Activated naive CD8-positive, alpha-beta T cell (primary cell): ENCODE measurements around the gene PPP1R12B.
"Not testable (repeated sequence)": the region's sequence is repeated elsewhere in the genome, so short reads cannot be mapped to it uniquely, and the experiment has no call there.

Experiments
- H3K27ac Mint-ChIP-seq: one replicate; pipeline ENCODE4 v1.8.0; 2021; ENCODE audit warnings: mixed read lengths
- H3K27me3 Mint-ChIP-seq: one replicate; pipeline ENCODE4 v1.8.0; 2021; ENCODE audit warnings: mixed read lengths
- H3K36me3 Mint-ChIP-seq: one replicate; pipeline ENCODE4 v1.8.0; 2021; ENCODE audit warnings: mixed read lengths
- H3K4me1 Mint-ChIP-seq: one replicate; pipeline ENCODE4 v1.8.0; 2021; ENCODE audit warnings: low read depth, mixed read lengths
- H3K4me3 Mint-ChIP-seq: one replicate; pipeline ENCODE4 v1.8.0; 2021; ENCODE audit warnings: mild to moderate bottlenecking, mixed read lengths
- H3K9me3 Mint-ChIP-seq: one replicate; pipeline ENCODE4 v1.8.0; 2021; ENCODE audit warnings: low read depth, mixed read lengths

Gene PPP1R12B

DNA sequence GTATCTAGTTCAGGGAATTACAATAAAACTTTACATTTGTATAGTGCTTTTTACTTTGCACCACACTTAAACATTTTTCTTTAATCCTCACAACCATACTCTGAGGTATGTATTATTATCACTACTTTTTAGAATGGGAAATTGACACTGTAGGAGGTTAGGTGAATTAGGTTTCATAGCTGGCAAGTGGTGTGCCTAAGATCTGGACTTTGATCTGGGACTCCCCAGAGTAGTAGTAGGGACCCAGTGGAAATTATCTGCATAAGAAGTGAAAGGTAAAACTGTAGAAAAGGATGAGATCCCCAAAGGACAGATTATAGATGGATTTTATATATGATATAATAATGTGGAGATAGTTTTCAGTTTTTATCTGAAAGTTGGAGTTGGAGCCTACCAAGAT is 85.6 kb downstream of the PPP1R12B start:
- H3K4me1 Mint-ChIP-seq = no peaks in the 10 kb centered on the region
- no peaks in the 10 kb centered on the region for H3K27me3 Mint-ChIP-seq
- H3K36me3 Mint-ChIP-seq = peaks cover 5% of the 10 kb centered on the region
- no peak overlapping the region for H3K4me3 Mint-ChIP-seq
- no peak overlapping the region for H3K27ac Mint-ChIP-seq
- H3K9me3 Mint-ChIP-seq = no peaks in the 10 kb centered on the region

DNA sequence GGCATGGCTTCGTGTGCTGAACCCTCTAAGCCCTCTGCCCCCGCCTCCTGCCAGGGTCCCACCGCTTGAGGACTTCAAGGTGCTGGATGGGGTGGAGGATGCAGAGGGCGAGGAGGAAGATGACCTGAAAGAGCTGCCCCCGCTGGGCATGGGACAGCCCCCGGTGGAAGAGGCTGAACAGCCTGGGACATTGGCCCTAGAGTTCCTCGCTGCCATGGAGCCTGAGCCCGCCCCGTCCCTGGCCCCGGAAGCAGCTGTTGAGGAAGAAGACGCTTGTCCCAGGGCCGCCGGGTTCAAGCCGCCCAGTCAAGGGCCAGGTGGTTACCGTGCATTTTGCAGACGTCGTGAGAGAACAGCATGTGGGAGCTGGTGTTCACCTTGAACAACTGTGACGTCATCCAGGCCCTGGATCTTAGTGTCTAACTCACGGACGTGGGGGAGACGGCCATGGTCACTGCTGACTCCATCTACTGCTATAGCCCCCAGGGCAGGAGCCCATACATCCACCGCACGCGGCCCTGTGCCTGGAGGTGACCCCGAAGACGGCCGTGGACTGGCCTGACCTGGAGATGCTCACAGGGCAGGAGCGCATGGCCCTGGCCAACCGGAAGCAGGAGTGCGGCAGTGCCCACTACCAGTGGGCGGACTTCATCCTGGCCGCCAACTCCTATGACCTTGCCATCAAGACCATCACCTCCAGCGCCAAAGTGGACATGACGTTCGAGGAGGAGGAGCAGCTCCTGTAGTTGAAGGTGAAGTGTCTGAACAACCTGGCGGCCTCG is 90.1 kb downstream of the PPP1R12B start:
- H3K36me3 Mint-ChIP-seq = peaks cover 10% of the 10 kb centered on the region

DNA sequence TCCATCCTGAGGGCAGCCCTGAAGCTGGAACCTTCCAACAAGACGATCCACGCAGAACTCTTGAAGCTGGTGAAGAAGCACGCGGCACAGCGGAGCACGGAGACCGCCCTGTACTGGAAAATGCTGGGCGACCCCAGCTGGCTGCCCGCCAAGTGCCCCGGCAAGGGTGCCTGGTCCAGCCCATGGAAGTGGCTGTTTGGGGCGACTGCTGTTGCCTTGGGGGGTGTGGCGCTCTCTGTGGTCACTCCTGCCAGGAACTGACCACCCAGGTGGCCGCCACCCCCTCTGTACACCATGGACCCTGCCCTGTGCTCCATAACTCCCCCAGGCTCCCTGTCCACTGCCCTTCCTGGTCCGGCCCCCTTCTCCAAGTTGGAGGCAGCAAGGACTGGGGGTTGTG is 90.8 kb downstream of the PPP1R12B start:
- H3K27me3 Mint-ChIP-seq = no peaks in the 10 kb centered on the region
- peaks cover 9% of the 10 kb centered on the region for H3K36me3 Mint-ChIP-seq
- H3K4me1 Mint-ChIP-seq = no peaks in the 10 kb centered on the region
- H3K27ac Mint-ChIP-seq = no peak overlapping the region
- H3K4me3 Mint-ChIP-seq = no peak overlapping the region
- no peaks in the 10 kb centered on the region for H3K9me3 Mint-ChIP-seq

More for the DNA sequence above, 90.1 kb downstream of the PPP1R12B start:
- H3K27me3 Mint-ChIP-seq = no peaks in the 10 kb centered on the region
- H3K4me1 Mint-ChIP-seq = no peaks in the 10 kb centered on the region
- H3K9me3 Mint-ChIP-seq = no peaks in the 10 kb centered on the region
- no peak overlapping the region for H3K27ac Mint-ChIP-seq
- H3K4me3 Mint-ChIP-seq = no peak overlapping the region

DNA sequence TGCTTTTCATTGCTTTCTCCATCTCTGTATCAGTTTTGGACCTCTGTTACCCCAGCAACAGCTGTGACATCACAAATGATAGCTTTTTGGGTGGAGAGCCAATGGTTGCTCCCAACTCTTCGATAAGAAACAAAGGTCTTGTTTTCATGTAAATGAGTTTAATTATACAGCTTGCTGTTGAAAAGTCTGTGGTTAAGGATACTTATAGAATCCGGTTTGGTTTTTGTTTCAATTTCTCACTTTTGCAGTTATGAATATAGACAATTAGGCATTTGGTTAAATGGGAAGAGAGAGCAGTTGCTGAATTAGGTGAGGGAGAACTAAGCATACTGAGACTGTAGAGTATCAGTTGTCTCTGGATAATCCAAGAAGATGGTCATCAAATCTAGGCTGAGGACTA is 99.6 kb downstream of the PPP1R12B start:
- not testable (repeated sequence) for H3K9me3 Mint-ChIP-seq, H3K4me3 Mint-ChIP-seq, H3K27me3 Mint-ChIP-seq, H3K4me1 Mint-ChIP-seq, H3K27ac Mint-ChIP-seq
- H3K36me3 Mint-ChIP-seq = peaks cover 22% of the 10 kb centered on the region

DNA sequence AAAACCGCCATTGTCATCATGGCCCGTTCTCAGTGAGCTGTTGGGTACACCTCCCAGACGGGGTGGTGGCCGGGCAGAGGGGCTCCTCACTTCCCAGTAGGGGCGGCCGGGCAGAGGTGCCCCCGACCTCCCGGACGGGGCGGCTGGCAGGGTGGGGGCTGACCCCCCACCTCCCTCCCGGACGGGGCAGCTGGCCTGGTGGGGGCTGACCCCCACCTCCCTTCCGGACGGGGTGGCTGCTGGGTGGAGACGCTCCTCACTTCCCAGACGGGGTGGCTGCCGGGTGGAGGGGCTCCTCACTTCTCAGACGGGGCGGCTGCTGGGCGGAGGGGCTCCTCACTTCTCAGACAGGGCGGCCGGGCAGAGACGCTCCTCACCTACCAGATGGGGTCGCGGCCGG is 103.1 kb downstream of the PPP1R12B start:
- not testable (repeated sequence) for H3K9me3 Mint-ChIP-seq, H3K4me1 Mint-ChIP-seq, H3K27me3 Mint-ChIP-seq, H3K4me3 Mint-ChIP-seq, H3K27ac Mint-ChIP-seq
- peaks cover 29% of the 10 kb centered on the region for H3K36me3 Mint-ChIP-seq

DNA sequence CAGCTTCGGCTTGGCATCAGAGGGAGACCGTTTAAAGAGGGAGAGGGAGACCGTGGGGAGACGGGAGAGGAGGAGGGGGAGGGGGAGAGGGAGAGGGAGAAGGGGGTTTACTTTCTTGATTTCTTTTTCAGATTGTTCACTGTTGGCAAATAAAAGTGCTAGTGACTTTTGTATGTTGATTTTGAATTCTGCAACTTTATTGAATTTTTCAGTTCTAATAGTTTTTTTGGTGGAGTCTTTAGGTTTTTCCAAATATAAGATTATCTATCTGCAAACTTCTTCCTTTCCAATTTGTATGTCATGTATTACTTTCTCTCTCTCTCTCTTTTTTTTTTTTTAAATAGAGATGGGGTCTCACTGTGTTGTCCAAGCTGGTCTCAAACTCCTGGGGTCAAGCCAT is 104.0 kb downstream of the PPP1R12B start:
- no peaks in the 10 kb centered on the region for H3K9me3 Mint-ChIP-seq
- H3K36me3 Mint-ChIP-seq = peaks cover 29% of the 10 kb centered on the region
- no peaks in the 10 kb centered on the region for H3K4me1 Mint-ChIP-seq
- no peaks in the 10 kb centered on the region for H3K27me3 Mint-ChIP-seq
- no peak overlapping the region for H3K4me3 Mint-ChIP-seq
- H3K27ac Mint-ChIP-seq = no peak overlapping the region

DNA sequence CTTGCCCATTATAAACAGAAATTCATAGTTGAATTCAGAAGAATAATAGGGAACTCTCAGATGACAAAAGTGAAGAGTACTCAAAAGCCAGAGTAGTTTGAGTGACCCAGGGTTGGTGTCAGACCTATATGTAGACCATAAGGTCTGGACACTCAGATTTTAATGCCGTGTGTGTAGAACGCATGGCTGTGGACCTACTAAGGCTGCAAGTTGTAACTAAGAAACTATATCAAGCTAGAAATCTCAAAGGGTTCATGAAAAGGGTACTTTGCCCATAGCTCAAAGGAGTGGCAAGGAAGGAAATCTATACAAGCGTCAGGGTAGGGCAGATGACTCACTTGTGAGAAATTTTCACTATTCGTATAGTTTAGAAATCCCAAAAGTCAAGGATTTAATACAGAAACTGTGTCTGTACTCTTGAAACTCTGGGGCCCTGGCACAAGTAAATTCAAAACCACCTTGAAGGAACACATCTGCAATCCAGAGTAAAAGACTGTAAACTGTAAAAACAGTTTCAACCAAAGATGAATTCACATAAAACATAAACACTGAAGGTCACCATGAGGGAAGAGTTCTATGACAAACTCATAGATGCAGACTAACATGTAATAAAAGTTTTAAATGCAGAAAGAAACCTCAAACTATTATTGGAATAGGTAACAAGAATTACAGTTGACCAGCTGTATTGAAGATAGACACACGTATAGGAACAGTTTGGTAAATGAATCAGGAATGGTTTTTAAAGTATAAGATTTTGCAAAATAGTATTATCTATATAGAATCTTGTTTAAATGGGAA is 108.1 kb downstream of the PPP1R12B start:
- not testable (repeated sequence) for H3K9me3 Mint-ChIP-seq, H3K27me3 Mint-ChIP-seq, H3K4me3 Mint-ChIP-seq, H3K27ac Mint-ChIP-seq, H3K4me1 Mint-ChIP-seq
- peaks cover 17% of the 10 kb centered on the region for H3K36me3 Mint-ChIP-seq

DNA sequence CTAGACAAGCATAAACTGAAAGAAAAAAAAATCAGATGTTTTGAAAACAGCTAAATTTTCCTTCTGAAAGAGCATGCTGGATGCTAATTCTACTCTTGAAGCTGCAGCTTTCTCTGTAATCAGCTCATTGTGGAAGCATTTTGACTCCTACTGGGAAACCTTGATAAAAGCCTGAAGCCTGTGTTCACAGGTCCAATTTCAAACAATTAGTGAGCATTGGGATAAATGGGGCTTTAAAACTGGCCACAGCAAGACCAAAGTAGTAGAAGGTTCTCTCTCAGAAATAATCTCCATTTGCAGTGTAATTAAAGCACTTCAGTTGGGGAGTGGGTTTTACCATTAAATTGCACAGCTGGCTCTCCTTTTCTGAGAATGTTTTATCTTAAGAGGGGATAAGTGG is 110.2 kb downstream of the PPP1R12B start:
- not testable (repeated sequence) for H3K4me3 Mint-ChIP-seq, H3K9me3 Mint-ChIP-seq
- H3K36me3 Mint-ChIP-seq = peaks cover 11% of the 10 kb centered on the region

DNA sequence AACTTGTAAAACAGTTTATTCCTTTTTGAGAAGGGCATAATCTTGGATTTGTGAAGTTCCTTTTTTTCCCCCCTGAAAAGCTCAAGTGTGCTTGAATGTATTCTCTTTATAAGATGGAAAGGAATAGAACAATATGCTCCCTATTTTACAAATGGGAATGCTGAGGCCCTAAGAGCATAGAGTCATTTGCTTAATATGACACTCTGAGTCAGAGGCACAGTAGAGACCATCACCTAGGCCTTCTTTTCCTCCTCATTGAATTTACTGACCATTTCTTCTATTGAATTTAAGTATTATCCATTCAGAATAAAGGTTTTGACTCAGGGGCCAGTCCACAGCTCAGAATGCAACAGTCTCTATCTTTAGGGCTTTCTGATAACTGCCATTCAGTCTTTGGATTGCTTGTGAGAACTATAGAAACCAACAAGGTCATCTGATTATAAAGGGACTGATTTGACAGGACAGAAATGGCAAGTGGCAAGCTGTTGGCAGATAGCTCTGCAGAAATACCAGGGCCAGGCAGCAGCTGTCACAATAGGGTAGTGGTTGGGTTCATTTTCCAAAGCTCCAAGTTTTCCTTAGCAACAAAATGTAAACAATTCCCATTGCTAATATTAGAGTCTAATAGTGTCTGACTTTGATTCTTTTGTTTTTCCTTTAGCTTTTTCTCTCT is 111.1 kb downstream of the PPP1R12B start:
- H3K9me3 Mint-ChIP-seq, H3K4me3 Mint-ChIP-seq, H3K27me3 Mint-ChIP-seq, H3K27ac Mint-ChIP-seq, H3K4me1 Mint-ChIP-seq, H3K36me3 Mint-ChIP-seq: not testable (repeated sequence)

More for the DNA sequence above, 110.2 kb downstream of the PPP1R12B start:
- H3K4me1 Mint-ChIP-seq, H3K27me3 Mint-ChIP-seq, H3K27ac Mint-ChIP-seq: not testable (repeated sequence)

DNA sequence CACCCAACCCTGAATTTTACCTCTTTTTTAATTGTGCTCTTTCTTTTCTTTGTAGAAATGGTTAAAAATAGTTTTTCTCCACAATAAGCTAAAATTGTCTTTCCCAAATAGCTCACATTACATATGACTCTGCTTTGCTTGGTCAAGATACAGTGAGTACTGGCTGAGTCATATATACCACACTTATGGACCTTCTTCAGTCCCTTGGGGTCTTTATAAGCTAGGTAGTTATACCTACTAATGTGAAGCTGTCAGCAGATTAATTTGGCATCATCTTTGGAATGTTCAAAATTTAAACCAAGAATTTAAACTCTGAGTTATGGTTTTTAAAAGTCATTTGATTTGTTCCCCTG is 111.6 kb downstream of the PPP1R12B start:
- not testable (repeated sequence) for H3K36me3 Mint-ChIP-seq, H3K27ac Mint-ChIP-seq, H3K9me3 Mint-ChIP-seq, H3K4me3 Mint-ChIP-seq, H3K4me1 Mint-ChIP-seq, H3K27me3 Mint-ChIP-seq

DNA sequence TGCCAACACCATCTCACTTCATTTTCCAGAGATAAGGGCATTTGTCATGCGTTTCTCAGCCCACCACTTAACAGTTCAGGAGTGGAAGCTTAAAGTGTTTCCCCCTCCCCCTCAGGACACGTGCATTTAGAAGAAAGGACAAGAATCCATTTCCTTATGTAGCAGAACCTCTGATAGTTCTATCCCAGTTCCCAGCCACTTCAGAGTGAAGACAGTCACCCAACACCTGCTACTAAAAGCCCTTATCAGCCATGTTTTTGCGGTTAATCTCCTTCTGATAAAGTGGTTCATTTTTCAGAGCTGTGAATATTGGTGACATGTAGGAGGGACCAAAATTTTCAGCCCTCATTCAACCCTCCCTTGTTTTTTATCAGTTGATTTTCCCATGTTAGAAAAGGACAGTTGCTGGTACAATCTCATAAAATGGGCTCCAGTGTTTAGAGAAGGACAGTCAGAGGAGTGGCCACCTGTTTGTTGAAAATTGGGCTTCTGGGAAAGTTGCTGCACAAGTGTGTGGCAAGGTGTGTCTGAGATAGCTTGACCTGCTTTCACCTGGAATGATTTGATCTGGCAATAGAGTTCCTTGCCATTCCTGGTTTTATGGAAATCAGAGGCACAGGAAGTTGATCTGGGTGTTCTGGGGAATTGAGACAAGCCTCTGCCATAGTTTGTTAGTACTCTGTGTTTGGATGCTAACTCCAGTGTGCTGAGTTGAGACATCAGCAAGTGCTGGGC is 114.0 kb downstream of the PPP1R12B start:
- no peaks in the 10 kb centered on the region for H3K9me3 Mint-ChIP-seq
- H3K4me1 Mint-ChIP-seq = no peaks in the 10 kb centered on the region
- H3K27me3 Mint-ChIP-seq = no peaks in the 10 kb centered on the region
- H3K4me3 Mint-ChIP-seq = no peak overlapping the region
- no peak overlapping the region for H3K27ac Mint-ChIP-seq
- H3K36me3 Mint-ChIP-seq = no peaks in the 10 kb centered on the region

DNA sequence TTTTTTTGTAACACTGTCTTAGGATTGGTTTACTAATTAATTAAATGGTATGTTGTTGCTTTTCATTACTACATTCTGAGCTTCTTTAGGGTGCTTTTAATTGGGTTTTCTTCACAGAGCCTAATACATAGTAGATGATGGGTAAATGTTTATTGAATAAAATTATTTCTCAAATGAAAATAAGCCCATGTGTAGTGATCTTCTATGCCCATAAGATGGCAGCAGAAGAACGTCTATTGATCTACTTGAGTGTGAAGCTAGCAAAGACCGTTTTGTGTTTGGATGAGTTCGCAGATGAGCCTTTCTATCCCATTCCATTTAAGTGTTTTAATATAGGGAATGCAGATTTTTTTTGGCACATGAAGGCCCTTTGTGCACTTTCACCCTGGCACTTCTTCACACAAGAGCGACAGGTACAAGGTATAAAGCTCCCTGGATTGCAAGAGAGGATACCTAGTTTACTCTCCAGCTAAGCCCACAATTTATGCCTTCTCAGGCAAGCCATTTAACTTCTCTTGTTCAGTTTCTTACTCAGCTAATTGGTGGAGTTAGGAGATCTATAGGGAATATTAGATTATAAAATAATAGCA is 115.7 kb downstream of the PPP1R12B start:
- not testable (repeated sequence) for H3K4me1 Mint-ChIP-seq, H3K36me3 Mint-ChIP-seq, H3K27ac Mint-ChIP-seq, H3K4me3 Mint-ChIP-seq, H3K27me3 Mint-ChIP-seq, H3K9me3 Mint-ChIP-seq

DNA sequence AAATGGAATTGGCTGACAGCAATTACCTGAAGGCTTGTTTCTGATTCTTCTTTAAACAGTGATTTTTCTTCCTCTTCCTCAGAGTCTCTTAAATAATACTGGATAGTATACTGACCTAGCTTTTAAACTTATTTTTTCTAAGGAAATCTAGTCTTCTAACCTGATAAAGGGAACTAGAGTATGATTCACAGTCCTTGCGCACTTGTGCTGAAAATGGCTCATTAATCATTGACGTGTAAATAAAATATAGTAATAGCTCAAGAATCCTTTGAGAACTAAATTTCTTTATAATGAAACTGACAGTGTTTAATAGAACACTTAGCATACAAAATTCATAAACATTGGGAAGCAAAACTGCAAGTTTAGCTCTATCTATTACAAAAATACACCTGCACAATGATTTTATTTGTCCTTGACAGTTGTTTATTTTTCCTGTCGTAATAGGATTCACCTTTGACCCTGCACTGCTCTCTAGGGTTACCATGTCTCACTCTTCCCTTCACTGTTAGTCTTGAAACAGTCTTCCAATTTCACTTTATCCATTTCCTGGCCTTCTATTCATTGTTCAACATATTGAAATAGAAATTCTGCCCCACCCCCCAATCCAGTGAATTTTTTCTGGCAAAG is 117.3 kb downstream of the PPP1R12B start:
- not testable (repeated sequence) for H3K27ac Mint-ChIP-seq, H3K4me1 Mint-ChIP-seq, H3K9me3 Mint-ChIP-seq, H3K27me3 Mint-ChIP-seq, H3K4me3 Mint-ChIP-seq, H3K36me3 Mint-ChIP-seq

DNA sequence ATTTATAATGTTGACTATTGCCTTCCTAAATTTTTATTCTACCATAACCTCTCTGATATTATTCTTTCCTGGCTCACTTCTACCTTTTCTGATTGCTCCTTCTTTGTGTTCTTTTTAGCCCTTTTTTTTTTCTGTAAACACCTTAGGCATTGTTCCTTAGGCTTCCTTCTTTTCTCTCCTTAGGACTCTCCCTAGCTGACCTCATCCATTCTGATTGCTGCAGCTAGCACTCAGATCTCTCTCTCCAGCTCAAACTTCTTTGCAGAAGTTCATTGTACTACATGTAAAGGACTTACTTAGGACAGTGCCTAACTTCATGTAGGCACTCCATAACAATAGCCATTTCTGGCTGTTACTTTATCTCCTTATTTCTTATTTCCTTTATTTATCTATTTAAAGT is 117.8 kb downstream of the PPP1R12B start:
- H3K36me3 Mint-ChIP-seq, H3K4me3 Mint-ChIP-seq, H3K9me3 Mint-ChIP-seq, H3K4me1 Mint-ChIP-seq, H3K27me3 Mint-ChIP-seq, H3K27ac Mint-ChIP-seq: not testable (repeated sequence)
